ENCODE data around the gene DUSP5. TPM values are rescaled to one million over a fixed set of nuclear protein-coding genes. Genes with fewer than 3 reads are reported as not detected.

Gene DUSP5
- total RNA-seq, 2 experiments from 2014 or later = 64.3 to 66.2 TPM

DNA sequence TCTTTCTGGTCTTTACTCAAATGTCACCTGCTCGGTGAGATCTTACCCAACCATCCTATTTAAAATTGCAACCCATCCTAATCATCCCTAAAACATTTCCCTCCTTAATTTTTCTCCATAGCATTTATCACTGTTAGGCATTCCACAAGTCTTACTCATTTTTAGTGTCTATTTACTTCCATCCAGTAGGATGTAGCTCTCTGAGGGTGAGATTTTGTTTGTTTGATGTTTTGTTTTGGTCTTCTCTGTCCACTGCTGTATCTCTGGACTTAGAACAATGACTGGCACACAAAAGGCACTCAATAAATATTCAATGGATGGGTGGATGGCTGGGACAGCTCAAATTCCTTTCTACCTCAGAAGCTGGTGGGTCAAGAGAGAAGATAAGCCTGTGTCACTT is 15.8 kb upstream of the DUSP5 start:
- no peak for ATAC-seq (ENCODE audit: poor library complexity)
- no peak overlapping the region for H3K27ac Mint-ChIP-seq

DNA sequence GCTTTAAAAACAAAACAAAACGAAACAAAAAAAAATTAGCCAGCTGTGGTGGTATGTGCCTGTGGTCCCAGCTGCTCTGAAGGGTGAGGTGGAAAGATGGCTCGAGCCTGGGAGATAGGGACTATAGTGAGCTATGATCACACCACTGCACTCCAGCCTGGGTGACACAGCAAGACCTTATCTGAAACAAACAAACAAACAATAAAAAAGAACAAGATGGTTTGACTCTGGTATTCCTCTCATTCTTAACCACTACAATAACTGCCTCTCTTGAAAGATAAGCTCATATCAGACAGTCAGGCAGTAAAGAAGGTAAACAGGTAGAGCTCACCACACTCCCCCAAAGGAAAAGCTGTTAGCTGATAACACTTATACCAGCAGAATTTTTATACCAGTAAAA is 14.1 kb upstream of the DUSP5 start:
- Histone ChIP-seq H3K27me3 (ENCODE audit: control insufficient read depth in 1 of 2, insufficient read depth in 2 of 2, low read length in 2 of 2) (no peaks in the 10 kb centered on the region), H3K4me1 (ENCODE audit: insufficient read depth, low read length) (no peaks in the 10 kb centered on the region), H3K9me3 (ENCODE audit: control insufficient read depth in 1 of 2, insufficient read depth in 1 of 2, low read length in 2 of 2) (no peaks in the 10 kb centered on the region), H3K27ac (ENCODE audit: low read depth in 1 of 2, low read length in 2 of 2) (no peak overlapping the region), H3K36me3 (ENCODE audit: insufficient read depth, low read length) (no peaks in the 10 kb centered on the region), H3K4me3 (ENCODE audit: low read length) (no peak overlapping the region)
- TF ChIP-seq, protein P1, sequence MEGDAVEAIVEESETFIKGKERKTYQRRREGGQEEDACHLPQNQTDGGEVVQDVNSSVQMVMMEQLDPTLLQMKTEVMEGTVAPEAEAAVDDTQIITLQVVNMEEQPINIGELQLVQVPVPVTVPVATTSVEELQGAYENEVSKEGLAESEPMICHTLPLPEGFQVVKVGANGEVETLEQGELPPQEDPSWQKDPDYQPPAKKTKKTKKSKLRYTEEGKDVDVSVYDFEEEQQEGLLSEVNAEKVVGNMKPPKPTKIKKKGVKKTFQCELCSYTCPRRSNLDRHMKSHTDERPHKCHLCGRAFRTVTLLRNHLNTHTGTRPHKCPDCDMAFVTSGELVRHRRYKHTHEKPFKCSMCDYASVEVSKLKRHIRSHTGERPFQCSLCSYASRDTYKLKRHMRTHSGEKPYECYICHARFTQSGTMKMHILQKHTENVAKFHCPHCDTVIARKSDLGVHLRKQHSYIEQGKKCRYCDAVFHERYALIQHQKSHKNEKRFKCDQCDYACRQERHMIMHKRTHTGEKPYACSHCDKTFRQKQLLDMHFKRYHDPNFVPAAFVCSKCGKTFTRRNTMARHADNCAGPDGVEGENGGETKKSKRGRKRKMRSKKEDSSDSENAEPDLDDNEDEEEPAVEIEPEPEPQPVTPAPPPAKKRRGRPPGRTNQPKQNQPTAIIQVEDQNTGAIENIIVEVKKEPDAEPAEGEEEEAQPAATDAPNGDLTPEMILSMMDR (IDR thresholded peaks at IDR 0.05) = no peak
- no peak for ATAC-seq (ENCODE audit: poor library complexity)
- no peaks in the 10 kb centered on the region for H3K4me1 Mint-ChIP-seq (ENCODE audit: low read depth)
- H3K27ac Mint-ChIP-seq = no peak overlapping the region
- H3K4me3 Mint-ChIP-seq = no peak overlapping the region
- peaks cover 6% of the 10 kb centered on the region for H3K27me3 Mint-ChIP-seq
- ChIA-PET POLR2A (interaction anchor here (0.5 kb wide), 1 partner anchor 45 kb away, joined by 3 read pairs; no protein-coding TSS in a partner anchor), CTCF (no interaction called here)
- DNase-seq = no peak
- H3K9me3 Mint-ChIP-seq = no peaks in the 10 kb centered on the region
- intact Hi-C loops (cut with DNase I, micrococcal nuclease) = no loop called here
- H3K36me3 Mint-ChIP-seq (ENCODE audit: low read depth) = no peaks in the 10 kb centered on the region

More for the DNA sequence above, 15.8 kb upstream of the DUSP5 start:
- Mint-ChIP-seq H3K36me3 (ENCODE audit: low read depth) (no peaks in the 10 kb centered on the region), H3K27me3 (peaks cover 6% of the 10 kb centered on the region), H3K4me1 (ENCODE audit: low read depth) (no peaks in the 10 kb centered on the region), H3K4me3 (no peak overlapping the region), H3K9me3 (no peaks in the 10 kb centered on the region)
- no peak overlapping the region for H3K4me3 ChIP-seq (ENCODE audit: low read length)
- TF ChIP-seq, protein P1 (IDR thresholded peaks at IDR 0.05) = no peak
- H3K27ac ChIP-seq (ENCODE audit: low read depth in 1 of 2, low read length in 2 of 2) = no peak overlapping the region
- ChIA-PET POLR2A (no interaction called here), CTCF (interaction anchor here (1.0 kb wide), 1 partner anchor 28 kb away, joined by 3 read pairs; no protein-coding TSS in a partner anchor)
- H3K36me3 ChIP-seq (ENCODE audit: insufficient read depth, low read length) = no peaks in the 10 kb centered on the region
- DNase-seq = no peak
- intact Hi-C loops (cut with DNase I, micrococcal nuclease) = no loop called here
- no peaks in the 10 kb centered on the region for H3K9me3 ChIP-seq (ENCODE audit: control insufficient read depth in 1 of 2, insufficient read depth in 1 of 2, low read length in 2 of 2)
- H3K4me1 ChIP-seq (ENCODE audit: insufficient read depth, low read length) = no peaks in the 10 kb centered on the region
- H3K27me3 ChIP-seq (ENCODE audit: control insufficient read depth in 1 of 2, insufficient read depth in 2 of 2, low read length in 2 of 2) = no peaks in the 10 kb centered on the region

DNA sequence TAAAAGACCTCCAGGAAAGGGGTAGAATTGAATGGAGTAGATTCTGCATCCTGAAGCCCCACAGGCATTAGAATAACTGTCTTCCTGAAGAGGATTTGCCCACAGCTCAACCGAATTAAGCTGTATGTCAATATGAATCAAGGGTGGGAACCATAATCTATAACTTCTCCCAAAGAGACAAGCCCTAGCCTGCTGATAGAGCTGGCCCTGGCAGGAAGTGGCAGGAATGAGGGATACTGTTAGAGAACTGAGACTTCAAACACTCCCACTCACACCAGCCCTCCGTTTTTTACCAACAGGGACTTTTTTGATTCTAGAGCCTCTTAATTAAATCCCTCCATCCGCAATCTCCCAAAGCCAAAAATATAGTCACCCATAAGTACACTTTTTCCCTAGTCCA is 12.2 kb upstream of the DUSP5 start:
- H3K27me3 Mint-ChIP-seq = peaks cover 6% of the 10 kb centered on the region
- ChIA-PET CTCF (no interaction called here), POLR2A (no interaction called here)
- intact Hi-C loops (cut with DNase I, micrococcal nuclease) = no loop called here
- H3K27ac Mint-ChIP-seq = no peak overlapping the region
- Histone ChIP-seq H3K27me3 (ENCODE audit: control insufficient read depth in 1 of 2, insufficient read depth in 2 of 2, low read length in 2 of 2) (no peaks in the 10 kb centered on the region), H3K4me3 (ENCODE audit: low read length) (no peak overlapping the region), H3K4me1 (ENCODE audit: insufficient read depth, low read length) (no peaks in the 10 kb centered on the region), H3K27ac (ENCODE audit: low read depth in 1 of 2, low read length in 2 of 2) (no peak overlapping the region), H3K9me3 (ENCODE audit: control insufficient read depth in 1 of 2, insufficient read depth in 1 of 2, low read length in 2 of 2) (no peaks in the 10 kb centered on the region), H3K36me3 (ENCODE audit: insufficient read depth, low read length) (no peaks in the 10 kb centered on the region)
- no peaks in the 10 kb centered on the region for H3K36me3 Mint-ChIP-seq (ENCODE audit: low read depth)
- H3K9me3 Mint-ChIP-seq = no peaks in the 10 kb centered on the region
- no peaks in the 10 kb centered on the region for H3K4me1 Mint-ChIP-seq (ENCODE audit: low read depth)
- TF ChIP-seq, protein P1 (IDR thresholded peaks at IDR 0.05) = no peak
- ATAC-seq (ENCODE audit: poor library complexity) (no peak), DNase-seq (no peak)
- no peak overlapping the region for H3K4me3 Mint-ChIP-seq
